Thyroid gland (tissue), 4 donors: Measurements from ENCODE around the gene SSTR5.

Experiments used
- POLR2A ChIP-seq, 2 donors: fragments of 450-650 bp; IDR thresholded peaks; one replicate each; pipeline ENCODE4 v1.6.1; 2017; ENCODE audit warnings: antibody characterized with exemption in 2 of 2, mild to moderate bottlenecking in 2 of 2, moderate library complexity in 1 of 2
- TF ChIP-seq, protein P1 (sequence below), 6 experiments: fragments of 200-600 bp in 3 of 6; fragments of 450-650 bp in 3 of 6; sonication (generic) in 3 of 6; IDR thresholded peaks; one replicate each; pipeline ENCODE4 v1.5.1; 2016 to 2019; ENCODE audit warnings: antibody characterized with exemption in 6 of 6, mild to moderate bottlenecking in 2 of 6, inconsistent platforms in 1 of 6, moderate library complexity in 1 of 6

DNA sequence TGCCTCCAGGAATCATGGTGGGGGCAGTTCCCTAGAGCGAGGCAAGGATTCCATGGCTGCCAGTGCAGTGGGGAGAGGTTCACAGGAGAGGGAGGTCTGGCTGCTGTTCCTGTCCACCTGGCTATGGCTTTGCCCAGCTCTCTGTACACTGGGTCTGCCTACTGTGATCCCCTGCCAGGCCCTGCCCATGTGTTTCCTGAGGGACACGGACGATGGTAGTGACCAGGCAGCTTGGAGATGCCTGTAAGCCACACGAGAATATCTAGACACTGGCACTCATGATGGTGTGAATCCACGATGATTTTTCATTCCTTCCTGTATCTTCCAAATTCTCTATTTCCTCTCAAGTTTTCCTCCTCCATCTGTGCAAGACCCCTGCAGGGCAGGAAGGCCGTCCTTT lies 12.4 kb downstream of the SSTR5 start:
- no peak for TF ChIP-seq POLR2A (IDR thresholded peaks at IDR 0.05)
- TF ChIP-seq, protein P1, sequence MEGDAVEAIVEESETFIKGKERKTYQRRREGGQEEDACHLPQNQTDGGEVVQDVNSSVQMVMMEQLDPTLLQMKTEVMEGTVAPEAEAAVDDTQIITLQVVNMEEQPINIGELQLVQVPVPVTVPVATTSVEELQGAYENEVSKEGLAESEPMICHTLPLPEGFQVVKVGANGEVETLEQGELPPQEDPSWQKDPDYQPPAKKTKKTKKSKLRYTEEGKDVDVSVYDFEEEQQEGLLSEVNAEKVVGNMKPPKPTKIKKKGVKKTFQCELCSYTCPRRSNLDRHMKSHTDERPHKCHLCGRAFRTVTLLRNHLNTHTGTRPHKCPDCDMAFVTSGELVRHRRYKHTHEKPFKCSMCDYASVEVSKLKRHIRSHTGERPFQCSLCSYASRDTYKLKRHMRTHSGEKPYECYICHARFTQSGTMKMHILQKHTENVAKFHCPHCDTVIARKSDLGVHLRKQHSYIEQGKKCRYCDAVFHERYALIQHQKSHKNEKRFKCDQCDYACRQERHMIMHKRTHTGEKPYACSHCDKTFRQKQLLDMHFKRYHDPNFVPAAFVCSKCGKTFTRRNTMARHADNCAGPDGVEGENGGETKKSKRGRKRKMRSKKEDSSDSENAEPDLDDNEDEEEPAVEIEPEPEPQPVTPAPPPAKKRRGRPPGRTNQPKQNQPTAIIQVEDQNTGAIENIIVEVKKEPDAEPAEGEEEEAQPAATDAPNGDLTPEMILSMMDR (IDR thresholded peaks at IDR 0.05), result no peak
